HG02678 (cell line): ENCODE measurements around the gene SLC25A5.
"Not testable (repeated sequence)": the region's sequence is repeated elsewhere in the genome, so short reads cannot be mapped to it uniquely, and the experiment has no call there.

ENCODE experiments used
- ATAC-seq: cut with Tn5 transposase; IDR thresholded peaks from one replicate; pipeline ENCODE4 v1.9.1; 2021; ENCODE audit warnings: mild to moderate bottlenecking, moderate library complexity; ENCODE audit not compliant: unreplicated experiment

Gene SLC25A5

GRCh38 chrX:119502727-119503483, 34.7 kb downstream of the SLC25A5 start:
- no peak for ATAC-seq

- ATAC-seq, result no peak
Observed at GRCh38 chrX:119503484-119503861, 35.2 kb downstream of the SLC25A5 start.

- not testable (repeated sequence) for ATAC-seq
Observed at GRCh38 chrX:119505145-119505544, 36.9 kb downstream of the SLC25A5 start.

GRCh38 chrX:119505945-119506344, 37.7 kb downstream of the SLC25A5 start:
- no peak for ATAC-seq

- no peak for ATAC-seq
Observed at GRCh38 chrX:119507206-119507605, 39.0 kb downstream of the SLC25A5 start.

- peak; percentile 66 for ATAC-seq
Observed at GRCh38 chrX:119512146-119512800, 44.0 kb downstream of the SLC25A5 start.

GRCh38 chrX:119516157-119516702, 48.0 kb downstream of the SLC25A5 start:
- peak; percentile 76 for ATAC-seq

GRCh38 chrX:119518371-119518770, 50.1 kb downstream of the SLC25A5 start:
- ATAC-seq, result no peak
